ENCODE measurements around the gene BARHL1.

Gene BARHL1

DNA sequence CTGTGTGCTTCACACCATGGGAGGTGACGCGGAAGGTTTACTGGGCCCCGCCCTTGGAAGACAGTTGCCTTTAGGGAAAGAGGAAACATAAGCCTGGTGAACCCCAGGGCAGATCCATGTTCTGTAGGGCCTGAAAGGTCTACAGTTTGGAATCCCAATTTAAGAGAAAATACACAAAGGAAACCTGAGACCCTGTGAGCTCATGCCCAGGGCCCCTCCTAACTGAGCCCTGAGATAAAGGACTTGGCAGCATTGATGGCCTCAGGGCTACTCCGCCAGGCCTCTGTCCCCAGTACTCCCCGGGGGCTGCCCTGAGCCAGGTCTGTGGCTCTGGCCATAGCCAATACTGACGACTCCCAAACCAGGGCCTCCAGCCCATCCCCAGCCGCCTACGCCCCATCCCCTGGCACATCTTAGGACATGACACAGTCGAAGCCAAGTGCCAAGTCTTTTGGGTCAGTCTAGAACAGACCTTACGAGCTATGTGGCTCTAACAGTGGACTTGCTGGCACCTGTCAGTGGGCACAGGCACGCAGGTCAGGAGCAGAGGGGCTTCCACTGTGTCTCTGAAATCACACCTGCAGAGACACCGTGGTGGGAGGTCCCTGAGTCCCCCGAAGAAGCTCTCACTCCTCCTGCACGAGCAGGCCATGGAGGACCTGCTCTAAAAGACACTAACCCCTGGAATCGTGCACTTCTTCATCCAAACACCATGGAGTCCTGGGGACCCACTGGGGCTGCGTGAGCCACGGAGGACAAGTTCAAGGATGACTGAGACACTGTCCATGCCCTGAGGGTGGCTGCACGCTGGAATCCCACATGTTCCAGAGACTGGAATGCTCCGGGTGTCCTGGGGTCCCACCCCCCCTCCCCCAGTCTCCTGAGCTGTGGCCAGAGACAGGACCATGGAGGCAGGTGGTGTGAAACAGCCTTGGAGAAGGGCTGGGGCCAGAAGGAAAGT is 40.3 kb upstream of the BARHL1 start:
- Histone ChIP-seq H3K27ac (no peak overlapping the region), H3K4me3 (no peak overlapping the region)
- TF ChIP-seq, protein P1, sequence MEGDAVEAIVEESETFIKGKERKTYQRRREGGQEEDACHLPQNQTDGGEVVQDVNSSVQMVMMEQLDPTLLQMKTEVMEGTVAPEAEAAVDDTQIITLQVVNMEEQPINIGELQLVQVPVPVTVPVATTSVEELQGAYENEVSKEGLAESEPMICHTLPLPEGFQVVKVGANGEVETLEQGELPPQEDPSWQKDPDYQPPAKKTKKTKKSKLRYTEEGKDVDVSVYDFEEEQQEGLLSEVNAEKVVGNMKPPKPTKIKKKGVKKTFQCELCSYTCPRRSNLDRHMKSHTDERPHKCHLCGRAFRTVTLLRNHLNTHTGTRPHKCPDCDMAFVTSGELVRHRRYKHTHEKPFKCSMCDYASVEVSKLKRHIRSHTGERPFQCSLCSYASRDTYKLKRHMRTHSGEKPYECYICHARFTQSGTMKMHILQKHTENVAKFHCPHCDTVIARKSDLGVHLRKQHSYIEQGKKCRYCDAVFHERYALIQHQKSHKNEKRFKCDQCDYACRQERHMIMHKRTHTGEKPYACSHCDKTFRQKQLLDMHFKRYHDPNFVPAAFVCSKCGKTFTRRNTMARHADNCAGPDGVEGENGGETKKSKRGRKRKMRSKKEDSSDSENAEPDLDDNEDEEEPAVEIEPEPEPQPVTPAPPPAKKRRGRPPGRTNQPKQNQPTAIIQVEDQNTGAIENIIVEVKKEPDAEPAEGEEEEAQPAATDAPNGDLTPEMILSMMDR (IDR thresholded peaks at IDR 0.05): no peak
- DNase-seq (ENCODE audit: low spot score): no peak

DNA sequence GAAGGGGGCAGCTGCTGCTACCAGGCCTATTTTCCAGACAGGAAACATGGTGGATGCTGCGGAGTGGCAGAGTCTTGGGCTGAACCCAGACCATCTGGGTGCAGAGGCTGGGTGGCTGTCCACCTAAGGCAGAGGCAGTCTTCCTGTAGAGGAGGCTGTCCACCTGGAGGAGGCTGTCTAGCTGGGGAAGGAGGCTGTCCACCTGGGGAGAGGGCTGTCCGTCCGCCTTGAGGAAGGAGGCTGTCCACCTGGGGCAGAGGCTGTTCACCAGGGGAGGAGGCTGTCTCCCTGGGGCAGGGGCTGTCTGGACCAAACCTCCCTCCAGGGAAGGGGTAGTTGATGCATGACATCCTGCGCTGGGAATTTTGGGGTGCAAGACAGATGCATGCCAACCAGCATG is 39.2 kb upstream of the BARHL1 start:
- H3K4me3 ChIP-seq: no peak overlapping the region
- DNase-seq (ENCODE audit: low spot score): no peak
- TF ChIP-seq, protein P1 (IDR thresholded peaks at IDR 0.05): no peak

DNA sequence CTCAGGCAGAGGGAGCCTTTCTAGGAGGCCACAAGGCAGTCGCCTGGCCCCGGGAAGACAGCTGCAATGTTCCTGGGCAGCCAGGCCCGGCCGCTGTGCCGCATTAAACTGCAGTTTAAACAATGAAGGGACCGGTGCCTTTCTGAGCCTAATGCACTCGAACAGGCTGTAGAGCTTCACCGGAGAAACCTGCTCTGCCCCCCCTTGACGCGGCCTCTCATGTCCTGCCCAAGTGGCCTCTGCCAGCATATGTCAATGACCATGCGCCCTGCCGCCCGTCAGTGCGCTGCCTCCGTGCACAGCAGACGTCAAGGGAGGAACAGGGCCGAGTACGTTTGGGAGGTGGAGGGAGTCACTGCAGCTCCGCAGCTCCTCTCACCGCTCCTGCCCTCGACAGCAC is 38.4 kb upstream of the BARHL1 start:
- Histone ChIP-seq H3K27ac (no peak overlapping the region), H3K4me3 (no peak overlapping the region)
- TF ChIP-seq, protein P1 (IDR thresholded peaks at IDR 0.05): no peak
- no peak for DNase-seq (ENCODE audit: low spot score)

More for the DNA sequence above, 39.2 kb upstream of the BARHL1 start:
- no peak overlapping the region for H3K27ac ChIP-seq

DNA sequence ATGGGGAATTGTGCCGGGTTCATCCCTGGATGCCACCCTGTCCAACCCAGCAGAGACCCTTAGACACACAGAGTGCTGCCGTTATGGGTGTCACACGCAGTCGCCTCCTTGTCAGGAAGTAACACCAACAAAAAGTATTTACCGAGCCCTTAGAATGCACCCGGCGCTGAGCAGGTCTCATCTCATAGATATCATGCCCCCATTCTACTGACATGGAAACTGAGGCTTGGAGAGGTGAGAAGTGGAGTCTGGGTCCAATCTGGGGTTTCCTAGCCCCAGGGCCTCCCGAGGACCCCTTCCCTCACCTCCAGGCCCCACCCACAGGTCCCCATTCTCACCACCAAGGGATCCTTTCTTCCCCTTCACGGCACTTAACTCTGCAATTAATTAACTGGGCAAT is 36.8 kb upstream of the BARHL1 start:
- Histone ChIP-seq H3K27ac (no peak overlapping the region), H3K4me3 (no peak overlapping the region)
- no peak for DNase-seq (ENCODE audit: low spot score)
- TF ChIP-seq, protein P1 (IDR thresholded peaks at IDR 0.05): no peak

DNA sequence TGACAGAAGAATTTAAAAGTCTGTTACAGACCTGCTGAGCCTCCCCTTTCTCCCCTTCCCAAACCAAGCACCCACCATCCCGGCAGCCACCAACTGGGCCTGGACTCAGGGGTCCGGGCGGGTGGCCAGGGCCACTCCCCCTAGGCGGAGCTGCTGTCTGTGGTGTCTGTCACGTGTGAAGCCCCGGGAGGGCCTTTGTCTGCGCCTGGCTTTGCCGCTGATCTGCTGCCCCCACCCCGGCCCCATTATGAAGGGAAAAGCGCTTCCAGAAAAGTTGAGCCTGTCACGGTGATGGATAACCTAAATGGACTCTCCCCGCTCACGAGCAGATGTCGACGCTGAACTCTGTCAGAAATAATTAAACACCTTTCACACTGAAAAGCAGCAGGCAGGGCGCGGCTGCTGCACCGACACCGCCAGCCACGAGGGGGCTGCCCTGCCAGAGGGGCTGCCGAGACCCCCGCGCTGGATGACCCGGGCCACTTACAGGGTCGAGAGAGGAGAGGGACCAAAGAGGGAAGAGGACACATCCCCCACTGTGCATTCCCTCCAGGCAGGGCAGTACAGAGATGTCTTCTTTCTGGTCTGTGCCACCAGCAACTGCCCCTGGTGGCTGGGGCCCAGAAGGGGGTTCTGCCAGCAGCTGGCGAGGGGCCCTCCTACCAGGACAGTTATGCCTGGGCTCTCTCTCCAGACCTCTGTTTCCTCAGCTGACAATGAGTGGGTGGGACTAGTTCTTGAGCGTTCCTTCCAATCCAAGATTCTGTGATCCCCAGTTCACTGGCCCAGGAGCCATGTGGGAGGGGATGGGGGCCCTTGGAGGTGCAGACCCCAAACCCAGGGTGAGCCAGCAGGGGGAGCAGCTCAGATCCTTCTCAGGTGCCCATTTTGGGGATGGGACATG is 36.0 kb upstream of the BARHL1 start:
- Histone ChIP-seq H3K27ac (no peak overlapping the region), H3K4me3 (peak overlapping the region; percentile 17)
- TF ChIP-seq, protein P1 (IDR thresholded peaks at IDR 0.05): no peak
- DNase-seq (ENCODE audit: low spot score): no peak

DNA sequence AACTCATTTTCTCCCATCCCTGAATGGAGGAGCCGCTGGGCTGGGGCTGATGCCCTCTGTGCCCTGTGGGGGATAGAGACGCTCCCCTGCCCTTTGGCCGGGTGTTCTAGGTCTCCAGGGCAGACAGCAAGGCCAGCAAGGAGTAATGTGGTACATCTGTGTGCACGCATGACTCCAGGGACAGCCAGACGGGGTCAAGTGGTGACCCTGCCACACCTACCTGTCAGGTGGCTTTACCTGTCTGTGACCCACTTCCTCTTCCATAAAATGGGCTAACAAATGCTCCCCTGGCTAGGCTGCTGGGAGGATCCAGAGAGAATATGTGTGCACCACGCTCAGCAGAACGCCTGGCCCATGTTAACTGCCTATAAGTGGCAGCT is 35.4 kb upstream of the BARHL1 start:
- no peak for DNase-seq (ENCODE audit: low spot score)
- Histone ChIP-seq H3K27ac (no peak overlapping the region), H3K4me3 (no peak overlapping the region)
- TF ChIP-seq, protein P1 (IDR thresholded peaks at IDR 0.05): no peak

All from coronary artery (tissue), 2 donors.